GM12878 (cell line): ENCODE results near the gene TM7SF3. TPM values are rescaled to one million over a fixed set of nuclear protein-coding genes. Genes with fewer than 3 reads are reported as not detected.

Source experiments
- ATAC-seq: fragments of 200-7000 bp; cut with Tn5 transposase; 3 replicates; pipeline ENCODE4 v1.9.1; 2020; ENCODE audit warnings: mild to moderate bottlenecking, moderate library complexity
- BruUV-seq: library from RNA; stranded (reverse); fragments of 400-500 nt; replicated peaks from 2 replicates; lab custom pipeline; 2021; lab: Mats Ljungman, UMichigan
- CTCF ChIA-PET: fragments of 300-600 bp; sonication (Branson Sonifier 250); formaldehyde crosslinking; extraction: SDS; loops from one replicate; lab custom pipeline; 2021; ENCODE audit warnings: inconsistent platforms; lab: Yijun Ruan, JAX
- POLR2A ChIA-PET: fragments of 350-600 bp; formaldehyde crosslinking; extraction: SDS; loops from one replicate; lab custom pipeline; 2021; ENCODE audit warnings: inconsistent platforms; lab: Charles Lee
- RAD21 ChIA-PET: fragments of 300-600 bp; sonication (Branson Sonifier 250); formaldehyde crosslinking; loops from one replicate; lab custom pipeline; 2023; ENCODE audit warnings: antibody characterized with exemption; ENCODE audit not compliant: unreplicated experiment; lab: Charles Lee
- SMC1A ChIA-PET: fragments of 300-600 bp; sonication (Branson Sonifier 250); formaldehyde crosslinking; loops from one replicate; lab custom pipeline; 2023; ENCODE audit not compliant: unreplicated experiment, uncharacterized antibody; lab: Charles Lee
- DNase-seq: peaks from one replicate; pipeline ENCODE4 v3.0.0-alpha.2; 2011; ENCODE audit warnings: low read depth, low spot score
- FAIRE-seq: peaks from 3 replicates; lab custom pipeline; 2011; peaks lifted over from hg19 to GRCh38; lab: Jason Lieb, UNC
- H2AFZ ChIP-seq: 2 replicates; pipeline ENCODE4 v1.6.0; 2011; ENCODE audit warnings: low read depth, low read length, control low read depth; ENCODE audit not compliant: control insufficient read depth
- H3K27ac ChIP-seq: 2 replicates; pipeline ENCODE4 v1.5.1; 2011; ENCODE audit warnings: control low read depth; ENCODE audit not compliant: control insufficient read depth, insufficient read depth
- H3K27me3 ChIP-seq, 2 experiments: replicated peaks in 1 of 2; 2 replicates each; pipeline versions ENCODE4 v1.6.0 to v1.6.1; 2011; ENCODE audit warnings: low read length in 1 of 2; ENCODE audit not compliant: control insufficient read depth in 2 of 2, insufficient read depth in 2 of 2
- H3K36me3 ChIP-seq, 2 experiments: 2 replicates each; pipeline ENCODE4 v1.5.1; 2011; ENCODE audit warnings: low read length in 1 of 2; ENCODE audit not compliant: control insufficient read depth in 2 of 2, insufficient read depth in 2 of 2
- H3K4me1 ChIP-seq: 2 replicates; pipeline ENCODE4 v1.6.1; 2011; ENCODE audit warnings: mild to moderate bottlenecking, low read length, moderate library complexity, mixed read lengths; ENCODE audit not compliant: control insufficient read depth, insufficient read depth
- H3K4me2 ChIP-seq: 2 replicates; pipeline ENCODE4 v1.6.0; 2011; ENCODE audit warnings: control low read depth; ENCODE audit not compliant: control insufficient read depth, insufficient read depth
- H3K4me3 ChIP-seq: fragments of 200-600 bp; sonication (generic); 2 replicates; pipeline ENCODE4 v1.5.1; 2016
- H3K79me2 ChIP-seq: 2 replicates; pipeline ENCODE4 v1.6.0; 2011; ENCODE audit warnings: low read length; ENCODE audit not compliant: control insufficient read depth, insufficient read depth
- H3K9ac ChIP-seq: 2 replicates; pipeline ENCODE4 v1.8.0; 2011; ENCODE audit warnings: low read length, control low read depth, mixed read lengths; ENCODE audit not compliant: control insufficient read depth, insufficient read depth
- H3K9me3 ChIP-seq: replicated peaks from 3 replicates; pipeline ENCODE4 v1.5.1; 2011; ENCODE audit warnings: mild to moderate bottlenecking, low read length; ENCODE audit not compliant: control insufficient read depth, insufficient read depth
- H4K20me1 ChIP-seq: 2 replicates; pipeline ENCODE4 v1.6.0; 2011; ENCODE audit not compliant: control insufficient read depth, insufficient read depth
- MLLT1 ChIP-seq: fragments of 450-650 bp; IDR thresholded peaks from 2 replicates; pipeline ENCODE4 v1.6.1; 2016; ENCODE audit warnings: mild to moderate bottlenecking
- MXI1 ChIP-seq: fragments of 150-350 bp; IDR thresholded peaks from 2 replicates; pipeline ENCODE4 v1.6.1; 2011; ENCODE audit warnings: low read depth, mild to moderate bottlenecking, inconsistent platforms, low read length, improper control_type of control experiment
- RUNX3 ChIP-seq: IDR thresholded peaks from 2 replicates; pipeline ENCODE4 v1.6.1; 2012; ENCODE audit warnings: low read length, inconsistent platforms
- WGBS: methylation state at CpG from one replicate; pipeline ENCODE4 v1.1.6; 2016; ENCODE audit warnings: low lambda C conversion rate; ENCODE audit not compliant: insufficient replicate concordance, insufficient coverage; ENCODE audit errors: missing lambda C conversion rate; 5-methylcytosine and 5-hydroxymethylcytosine counted together
- in situ Hi-C: fragments of 300-500 bp; cut with MboI; formaldehyde crosslinking; loops from 9 replicates; pipeline ENCODE4 v1.14.3; 2018; ENCODE audit warnings: mixed read lengths
- intact Hi-C: fragments of 100-400 bp; cut with micrococcal nuclease; formaldehyde crosslinking; loops from one replicate; pipeline ENCODE4 v1.14.2; 2022; ENCODE audit not compliant: unreplicated experiment
- polyA plus RNA-seq, 11 experiments: library from polyadenylated mRNA; depleted of rRNA in 4 of 11; unstranded in 6 of 11; stranded (reverse) in 5 of 11; fragments of >200 nt; fragmentation: Nextera tagmentation in 4 of 11; fragmentation: Illumina TruSeq in 1 of 11; extraction: Ambion mirVana in 4 of 11; extraction: Trizol in 1 of 11; gene quantifications; 1 replicate in 1 of 11; 2 replicates in 10 of 11; pipeline versions ENCODE4 v1.2.1 to v1.2.3, GENCODE V29; 2011 to 2016; ENCODE audit warnings: inconsistent platforms in 2 of 11, missing spikeins in 2 of 11, low read depth in 1 of 11
- total RNA-seq, 4 experiments: library from RNA; depleted of rRNA in 3 of 4; stranded (reverse); fragments of >200 nt in 3 of 4; fragmentation: Illumina TruSeq in 1 of 4; extraction: Trizol in 1 of 4; gene quantifications; 2 replicates each; pipeline versions ENCODE4 v1.2.1 to v1.2.3, GENCODE V29; 2013 to 2021
- TF ChIP-seq, protein P1 (sequence below): IDR thresholded peaks from 2 replicates; pipeline ENCODE4 v1.6.1; 2012; ENCODE audit warnings: low read depth, low read length, improper control_type of control experiment

The TM7SF3 gene
- total and polyA plus RNA-seq, 10 of the 15 experiments (the other 5 are each of a cell fraction or from before 2014, with no cell fraction given), result 31.4 to 341 (median 74.8) TPM

GRCh38 chr12:27013611-27014084 lies 536 bp downstream of the TM7SF3 start:
- no TSS peak for BruUV-seq
- peaks cover 16% of the 10 kb centered on the region for H3K4me1 ChIP-seq
- intact Hi-C loops (loop anchor here (1.0 to 5.0 kb wide), 8 partner anchors 41 to 293 kb away; partner anchors contain the start of genes FGFR1OP2, ITPR2 and STK38L), in situ Hi-C loops (no loop called here)
- H4K20me1 ChIP-seq, result no peaks in the 10 kb centered on the region
- ChIA-PET POLR2A (interaction anchor here (0.5 to 1.8 kb wide), 11 partner anchors 9 to 924 kb away, joined by 3 to 6 read pairs (median 3); partner anchors contain the start of genes INTS13 and ITPR2), RAD21 (interaction anchor here (0.8 to 10.8 kb wide), 15 partner anchors 10 to 290 kb away, joined by 3 to 216 read pairs (median 7); partner anchors contain the start of genes ITPR2, MED21 and STK38L), SMC1A (interaction anchor here (0.6 to 6.2 kb wide), 19 partner anchors 8 to 322 kb away, joined by 3 to 56 read pairs (median 4); partner anchors contain the start of gene MED21), CTCF (interaction anchor here (0.6 to 15.9 kb wide), 22 partner anchors 9 to 370 kb away, joined by 3 to 294 read pairs (median 4); partner anchors contain the start of gene MED21)
- no peaks in the 10 kb centered on the region for H3K36me3 ChIP-seq
- H3K9ac ChIP-seq, result peak overlapping the region; percentile 83
- H2AFZ ChIP-seq, result peak overlapping the region; percentile 86
- H3K27me3 ChIP-seq, result no peaks in the 10 kb centered on the region
- ATAC-seq (peak; percentile 31), FAIRE-seq (no peak), DNase-seq (no peak)
- no peaks in the 10 kb centered on the region for H3K9me3 ChIP-seq
- peak overlapping the region; percentile 94 for H3K27ac ChIP-seq
- H3K79me2 ChIP-seq, result peaks cover 48% of the 10 kb centered on the region
- peak overlapping the region; percentile 78 for H3K4me3 ChIP-seq
- TF ChIP-seq RUNX3 (0 out of 2 replicates have a peak, but pooled peaks have one; percentile 12), MXI1 (no peak)
- under 1% methylated on average over 13 of the region's 13 CpGs for WGBS
- H3K4me2 ChIP-seq, result peak overlapping the region; percentile 87

GRCh38 chr12:27012982-27013255 lies 1.3 kb downstream of the TM7SF3 start:
- Histone ChIP-seq H3K9me3 (no peaks in the 10 kb centered on the region), H3K27ac (peak overlapping the region; percentile 94), H3K4me2 (peak overlapping the region; percentile 87), H3K4me3 (peak overlapping the region; percentile 78), H3K27me3 (no peaks in the 10 kb centered on the region), H2AFZ (no peak overlapping the region), H3K4me1 (peaks cover 16% of the 10 kb centered on the region), H3K9ac (peak overlapping the region; percentile 83), H3K79me2 (peaks cover 55% of the 10 kb centered on the region), H4K20me1 (no peaks in the 10 kb centered on the region), H3K36me3 (no peaks in the 10 kb centered on the region)
- FAIRE-seq (no peak), DNase-seq (no peak), ATAC-seq (no peak)
- ChIA-PET CTCF (interaction anchor here (0.6 to 15.9 kb wide), 16 partner anchors 9 to 388 kb away, joined by 3 to 294 read pairs (median 4); partner anchors contain the start of gene MED21), POLR2A (interaction anchor here (0.7 to 1.8 kb wide), 10 partner anchors 9 to 924 kb away, joined by 3 to 6 read pairs (median 4); partner anchors contain the start of genes INTS13 and ITPR2), RAD21 (interaction anchor here (0.8 to 10.8 kb wide), 15 partner anchors 9 to 291 kb away, joined by 3 to 216 read pairs (median 5); partner anchors contain the start of genes ITPR2, MED21 and STK38L), SMC1A (interaction anchor here (0.6 to 6.2 kb wide), 18 partner anchors 10 to 323 kb away, joined by 3 to 56 read pairs (median 5); partner anchors contain the start of gene MED21)
- 38% methylated on average over 5 of the region's 5 CpGs for WGBS
- intact Hi-C loops (loop anchor here (5.0 kb wide), 1 partner anchor 281 kb away; no protein-coding TSS in a partner anchor), in situ Hi-C loops (no loop called here)
- no TSS peak for BruUV-seq
- peak; percentile 47; the same call in 1 of the 2 replicates for TF ChIP-seq MLLT1
- TF ChIP-seq, protein P1, sequence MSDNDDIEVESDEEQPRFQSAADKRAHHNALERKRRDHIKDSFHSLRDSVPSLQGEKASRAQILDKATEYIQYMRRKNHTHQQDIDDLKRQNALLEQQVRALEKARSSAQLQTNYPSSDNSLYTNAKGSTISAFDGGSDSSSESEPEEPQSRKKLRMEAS, result no peak
